Epithelial cell of proximal tubule (primary cell): ENCODE results near the gene OR1J4. TPM values are rescaled to one million over a fixed set of nuclear protein-coding genes. Genes with fewer than 3 reads are reported as not detected.

Experiments used
- DNase-seq: peaks from one replicate; pipeline ENCODE4 v3.0.0-alpha.2; 2011; ENCODE audit warnings: low read depth
- H3K4me3 ChIP-seq: 2 replicates; pipeline ENCODE4 v1.5.1; 2011; ENCODE audit warnings: low read depth, mild to moderate bottlenecking, low read length
- total RNA-seq: library from RNA; depleted of rRNA; stranded (reverse); fragments of >200 nt; gene quantifications from 2 replicates; pipeline ENCODE4 v1.2.3, GENCODE V29; 2015
- TF ChIP-seq, protein P1 (sequence below): conservative IDR thresholded peaks from 2 replicates; pipeline ENCODE4 v1.5.1; 2012; ENCODE audit warnings: low read depth, mild to moderate bottlenecking, low read length

OR1J4 gene
- total RNA-seq, 1 donor from 2014 or later = not detected

DNA sequence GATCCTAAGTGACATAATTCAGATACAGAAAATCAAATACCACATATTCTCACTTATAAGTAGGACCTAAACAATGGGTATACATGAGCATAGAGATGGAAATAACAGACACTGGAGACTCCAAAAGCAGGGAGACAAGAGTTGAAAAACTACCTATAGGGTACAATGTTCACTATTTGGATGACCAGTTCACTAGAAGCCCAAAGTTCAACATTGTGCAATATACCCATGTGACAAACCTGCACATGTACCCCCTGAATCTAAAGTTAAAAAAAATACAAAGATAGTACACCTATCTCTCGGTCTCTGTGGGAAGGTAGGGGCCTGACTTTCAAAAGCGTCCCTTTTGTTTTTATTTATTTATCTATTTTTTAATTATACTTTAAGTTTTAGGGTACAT, 19.8 kb downstream of the OR1J4 start:
- TF ChIP-seq, protein P1, sequence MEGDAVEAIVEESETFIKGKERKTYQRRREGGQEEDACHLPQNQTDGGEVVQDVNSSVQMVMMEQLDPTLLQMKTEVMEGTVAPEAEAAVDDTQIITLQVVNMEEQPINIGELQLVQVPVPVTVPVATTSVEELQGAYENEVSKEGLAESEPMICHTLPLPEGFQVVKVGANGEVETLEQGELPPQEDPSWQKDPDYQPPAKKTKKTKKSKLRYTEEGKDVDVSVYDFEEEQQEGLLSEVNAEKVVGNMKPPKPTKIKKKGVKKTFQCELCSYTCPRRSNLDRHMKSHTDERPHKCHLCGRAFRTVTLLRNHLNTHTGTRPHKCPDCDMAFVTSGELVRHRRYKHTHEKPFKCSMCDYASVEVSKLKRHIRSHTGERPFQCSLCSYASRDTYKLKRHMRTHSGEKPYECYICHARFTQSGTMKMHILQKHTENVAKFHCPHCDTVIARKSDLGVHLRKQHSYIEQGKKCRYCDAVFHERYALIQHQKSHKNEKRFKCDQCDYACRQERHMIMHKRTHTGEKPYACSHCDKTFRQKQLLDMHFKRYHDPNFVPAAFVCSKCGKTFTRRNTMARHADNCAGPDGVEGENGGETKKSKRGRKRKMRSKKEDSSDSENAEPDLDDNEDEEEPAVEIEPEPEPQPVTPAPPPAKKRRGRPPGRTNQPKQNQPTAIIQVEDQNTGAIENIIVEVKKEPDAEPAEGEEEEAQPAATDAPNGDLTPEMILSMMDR = no peak
- no peak for DNase-seq
- H3K4me3 ChIP-seq = no peak overlapping the region

GRCh38 chr9:122546196-122546595, 27.3 kb downstream of the OR1J4 start:
- TF ChIP-seq, protein P1 = no peak
- DNase-seq = no peak

GRCh38 chr9:122551371-122551770, 32.4 kb downstream of the OR1J4 start:
- TF ChIP-seq, protein P1 = no peak
- no peak overlapping the region for H3K4me3 ChIP-seq
- no peak for DNase-seq

More at GRCh38 chr9:122546196-122546595, 27.3 kb downstream of the OR1J4 start:
- H3K4me3 ChIP-seq = no peak overlapping the region

DNA sequence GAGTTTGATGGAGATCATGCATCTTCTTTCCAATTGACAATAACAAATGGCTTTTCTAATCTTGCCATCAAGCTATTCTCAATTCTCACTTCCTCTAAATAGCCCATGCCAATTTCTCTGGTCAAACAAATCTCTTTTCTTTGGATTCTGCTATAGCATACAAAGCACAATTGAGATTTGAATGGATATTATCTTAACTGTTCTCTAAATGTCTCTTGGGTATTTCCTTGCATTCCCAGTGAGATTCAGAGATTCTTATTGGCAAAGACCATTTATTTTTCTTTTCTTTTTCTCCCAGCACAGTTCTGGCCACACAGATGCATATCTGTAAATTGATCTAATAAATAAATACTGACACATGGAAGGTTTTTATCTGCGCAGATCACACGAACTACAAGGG, 33.9 kb downstream of the OR1J4 start, which contains the start of gene OR1N2:
Gene OR1N2, plus strand, starts transcription at position 301 of the 400 bp plus-strand sequence. CDS start 100 bp downstream, outside the sequence.
- TF ChIP-seq, protein P1 = no peak
- H3K4me3 ChIP-seq = no peak within 1 kb of the TSS
- DNase-seq = no peak

DNA sequence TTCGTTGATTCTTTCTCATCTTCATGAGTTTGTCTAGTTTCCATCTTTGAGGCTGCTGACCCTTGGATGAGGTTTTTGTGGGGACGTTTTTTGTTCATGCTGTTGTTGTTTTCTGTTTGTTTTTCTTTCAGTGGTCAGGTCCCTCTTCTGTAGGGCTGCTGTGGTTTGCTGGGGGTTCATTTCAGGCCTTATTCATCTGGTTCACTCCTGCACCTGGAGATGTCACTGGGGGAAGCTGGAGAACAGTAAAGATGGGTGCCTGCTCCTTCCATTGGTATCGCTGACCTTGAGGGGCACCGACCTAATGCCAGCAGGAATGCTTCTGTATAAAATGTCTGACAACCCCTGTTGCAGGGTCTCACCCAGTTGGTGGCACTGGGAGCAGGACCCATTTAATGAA, 42.5 kb downstream of the OR1J4 start:
- no peak for DNase-seq
- H3K4me3 ChIP-seq = no peak overlapping the region
- TF ChIP-seq, protein P1 = no peak

DNA sequence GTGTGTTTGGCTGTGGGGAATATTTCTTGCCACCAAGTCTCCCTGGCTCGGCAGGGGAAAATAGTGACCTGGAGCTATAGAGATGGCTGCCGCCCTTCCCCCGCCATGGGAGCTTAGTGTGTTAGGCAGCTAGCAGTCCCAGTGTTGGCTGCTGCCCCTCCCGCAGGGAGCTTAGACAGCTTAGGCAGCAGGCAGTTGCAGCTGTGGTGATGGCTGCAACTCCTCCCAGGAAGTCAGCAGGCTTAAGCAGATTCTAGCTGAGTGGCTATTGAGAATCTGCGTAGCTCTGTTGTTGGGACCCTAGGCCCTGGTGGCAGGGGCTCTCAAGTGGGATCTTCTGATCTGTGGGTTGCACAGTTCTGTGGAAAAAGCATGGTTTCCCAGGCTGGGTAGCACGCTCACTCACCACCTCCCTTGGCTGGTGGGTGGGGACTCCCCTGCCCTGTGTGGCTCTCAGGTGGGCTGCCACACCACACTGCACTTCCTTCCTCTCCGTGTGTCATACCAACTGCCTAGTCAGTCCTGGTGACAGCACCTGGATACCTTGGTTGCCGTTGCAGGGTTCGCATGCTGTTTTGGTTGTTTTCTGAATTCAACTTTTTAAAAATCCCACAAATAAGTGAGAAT, 43.3 kb downstream of the OR1J4 start:
- DNase-seq = no peak
- H3K4me3 ChIP-seq = no peak overlapping the region
- TF ChIP-seq, protein P1 = no peak

DNA sequence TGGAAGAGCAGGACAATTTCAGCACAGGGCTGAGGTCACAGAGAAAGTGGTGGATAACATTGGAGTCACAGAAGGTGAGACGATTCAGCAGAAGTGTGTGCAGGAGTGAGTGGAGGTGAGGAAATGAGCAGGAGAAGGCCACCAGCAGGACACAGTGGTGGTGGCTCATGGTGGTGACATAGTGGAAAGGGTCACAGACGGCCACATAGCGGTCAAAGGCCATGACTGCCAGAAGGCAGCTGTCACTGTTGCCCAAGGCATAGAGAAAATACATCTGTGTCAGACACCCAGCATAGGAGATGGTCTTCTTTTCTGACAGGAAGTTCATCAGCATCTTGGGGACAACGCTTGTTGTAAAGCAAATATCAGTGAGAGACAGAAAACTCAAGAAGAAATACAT, 49.0 kb downstream of the OR1J4 start:
- TF ChIP-seq, protein P1 = no peak
- H3K4me3 ChIP-seq = no peak overlapping the region
- no peak for DNase-seq
